Thyroid gland (tissue), 4 donors: ENCODE results near the gene SPOCK2. TPM values are rescaled to one million over a fixed set of nuclear protein-coding genes. Genes with fewer than 3 reads are reported as not detected.

Experiments used
- DNase-seq, 2 donors: peaks; one replicate each; pipeline ENCODE4 v3.0.0-alpha.2; 2019
- H3K27ac ChIP-seq, 3 donors: fragments of 200-600 bp; sonication (generic); 1 replicate in 2 of 3; 2 replicates in 1 of 3; pipeline ENCODE4 v1.5.1; 2016 to 2019; ENCODE audit warnings: mild to moderate bottlenecking in 1 of 3, moderate library complexity in 1 of 3
- H3K27me3 ChIP-seq: fragments of 200-600 bp; sonication (generic); one replicate; pipeline ENCODE4 v1.5.1; 2019
- H3K36me3 ChIP-seq, 2 donors: fragments of 200-600 bp; sonication (generic); one replicate each; pipeline ENCODE4 v1.5.1; 2016 to 2019
- H3K4me1 ChIP-seq, 2 donors: fragments of 200-600 bp; sonication (generic); one replicate each; pipeline ENCODE4 v1.5.1; 2017 to 2019
- H3K4me3 ChIP-seq, 3 donors: fragments of 200-600 bp; sonication (generic); replicated peaks in 1 of 3; 1 replicate in 2 of 3; 2 replicates in 1 of 3; pipeline ENCODE4 v1.5.1; 2016; ENCODE audit warnings: mild to moderate bottlenecking in 1 of 3
- H3K9me3 ChIP-seq: fragments of 200-600 bp; sonication (generic); one replicate; pipeline ENCODE4 v1.5.1; 2017
- CTCF ChIP-seq, 6 experiments: fragments of 200-600 bp in 3 of 6; fragments of 450-650 bp in 3 of 6; sonication (generic) in 3 of 6; IDR thresholded peaks; one replicate each; pipeline ENCODE4 v1.5.1; 2016 to 2019; ENCODE audit warnings: antibody characterized with exemption in 6 of 6, mild to moderate bottlenecking in 2 of 6, inconsistent platforms in 1 of 6, moderate library complexity in 1 of 6
- POLR2A ChIP-seq, 2 donors: fragments of 450-650 bp; IDR thresholded peaks; one replicate each; pipeline ENCODE4 v1.6.1; 2017; ENCODE audit warnings: antibody characterized with exemption in 2 of 2, mild to moderate bottlenecking in 2 of 2, moderate library complexity in 1 of 2
- WGBS, 2 donors: methylation state at CpG; one replicate each; pipeline ENCODE4 v1.1.5; 2017; 5-methylcytosine and 5-hydroxymethylcytosine counted together
- intact Hi-C: fragments of 100-400 bp; cut with DNase I; formaldehyde crosslinking; loops from one replicate; pipeline ENCODE4 v1.15.1; 2023
- total RNA-seq, 4 donors: library from RNA; depleted of rRNA; stranded (reverse); fragments of >200 nt; gene quantifications; one replicate each; pipeline ENCODE4 v1.2.3, GENCODE V29; 2016

The SPOCK2 gene
- total RNA-seq, 4 donors from 2014 or later, result 4.3 to 17.6 (median 13.5) TPM

GRCh38 chr10:72019085-72019876 lies 69.1 kb downstream of the SPOCK2 start:
- WGBS, 2 donors, result 86 to 93% methylated on average over 11 of the region's 11 CpGs
- Histone ChIP-seq H3K27me3 (no peaks in the 10 kb centered on the region), H3K36me3 (no peaks in the 10 kb centered on the region), H3K4me3 (no peak overlapping the region), H3K4me1 (peaks cover 11 to 27% of the 10 kb centered on the region in 2 donors), H3K9me3 (no peaks in the 10 kb centered on the region), H3K27ac (no peak overlapping the region)
- intact Hi-C loops, result no loop called here
- DNase-seq, result no peak
- TF ChIP-seq POLR2A (IDR thresholded peaks at IDR 0.05), result no peak
- TF ChIP-seq CTCF (IDR thresholded peaks at IDR 0.05), result no peak

GRCh38 chr10:72016608-72017300 lies 71.6 kb downstream of the SPOCK2 start:
- H3K9me3 ChIP-seq, result no peaks in the 10 kb centered on the region
- no peak overlapping the region for H3K4me3 ChIP-seq
- TF ChIP-seq POLR2A (IDR thresholded peaks at IDR 0.05) (no peak), CTCF (IDR thresholded peaks at IDR 0.05) (no peak)
- no peaks in the 10 kb centered on the region for H3K27me3 ChIP-seq
- WGBS, 2 donors, result 51 to 52% methylated on average over 12 to 13 of the region's 13 CpGs
- no peaks in the 10 kb centered on the region for H3K36me3 ChIP-seq
- peaks cover 11 to 27% of the 10 kb centered on the region in 2 donors for H3K4me1 ChIP-seq
- intact Hi-C loops, result no loop called here
- H3K27ac ChIP-seq, result peak overlapping the region; percentile 15 to 16 (median 15)
- peak; percentile 46 to 57 for DNase-seq

GRCh38 chr10:72015841-72016240 lies 72.5 kb downstream of the SPOCK2 start:
- Histone ChIP-seq H3K27ac (no peak overlapping the region), H3K4me3 (no peak overlapping the region), H3K36me3 (no peaks in the 10 kb centered on the region), H3K27me3 (no peaks in the 10 kb centered on the region), H3K4me1 (peaks cover 11 to 27% of the 10 kb centered on the region in 2 donors), H3K9me3 (no peaks in the 10 kb centered on the region)
- DNase-seq, result no peak
- 77 to 81% methylated on average over 8 of the region's 8 CpGs for WGBS, 2 donors
- intact Hi-C loops, result no loop called here
- TF ChIP-seq CTCF (IDR thresholded peaks at IDR 0.05), result no peak
- no peak for TF ChIP-seq POLR2A (IDR thresholded peaks at IDR 0.05)

GRCh38 chr10:72014785-72015480 lies 73.4 kb downstream of the SPOCK2 start:
- no peak for TF ChIP-seq POLR2A (IDR thresholded peaks at IDR 0.05)
- TF ChIP-seq CTCF (IDR thresholded peaks at IDR 0.05), result no peak
- Histone ChIP-seq H3K4me1 (peaks cover 14 to 36% of the 10 kb centered on the region in 2 donors), H3K27me3 (no peaks in the 10 kb centered on the region), H3K4me3 (no peak overlapping the region), H3K9me3 (no peaks in the 10 kb centered on the region), H3K36me3 (no peaks in the 10 kb centered on the region), H3K27ac (peak overlapping the region in 1 of 3 donors; percentile 30)
- intact Hi-C loops, result no loop called here
- WGBS, 2 donors, result 74% methylated on average over 9 to 10 of the region's 10 CpGs
- no peak for DNase-seq
